HEK293T (cell line): ENCODE measurements around the gene PPP2R5C.
A peak's percentile ranks its signal among the peaks of the same experiment; 100 is the strongest.

Experiments
- BHLHE40 ChIP-seq: fragments of 450-650 bp; IDR thresholded peaks from 2 replicates; pipeline ENCODE4 v1.6.1; 2016; ENCODE audit warnings: mild to moderate bottlenecking, moderate library complexity, borderline replicate concordance
- CTBP1 ChIP-seq: fragments of 450-650 bp; IDR thresholded peaks from 2 replicates; pipeline ENCODE4 v1.6.1; 2016; ENCODE audit warnings: borderline replicate concordance
- ELF4 ChIP-seq: fragments of 450-650 bp; IDR thresholded peaks from 2 replicates; pipeline ENCODE4 v1.6.1; 2017; ENCODE audit warnings: antibody characterized with exemption
- FOXA1 ChIP-seq: fragments of 450-650 bp; IDR thresholded peaks from 2 replicates; pipeline ENCODE4 v1.6.1; 2016; ENCODE audit warnings: mild to moderate bottlenecking
- FOXK2 ChIP-seq: fragments of 450-650 bp; IDR thresholded peaks from 2 replicates; pipeline ENCODE4 v1.6.1; 2016; ENCODE audit warnings: mild to moderate bottlenecking
- FOXM1 ChIP-seq: fragments of 450-650 bp; IDR thresholded peaks from 2 replicates; pipeline ENCODE4 v1.6.1; 2017; ENCODE audit warnings: mild to moderate bottlenecking, borderline replicate concordance
- HDGF ChIP-seq: fragments of 450-650 bp; IDR thresholded peaks from 2 replicates; pipeline ENCODE4 v1.6.1; 2017; ENCODE audit warnings: antibody characterized with exemption, borderline replicate concordance
- NFRKB ChIP-seq: fragments of 450-650 bp; IDR thresholded peaks from 2 replicates; pipeline ENCODE4 v1.6.1; 2016; ENCODE audit warnings: mild to moderate bottlenecking, moderate library complexity
- SP1 ChIP-seq: fragments of 450-650 bp; IDR thresholded peaks from 2 replicates; pipeline ENCODE4 v1.6.1; 2017
- SUZ12 ChIP-seq: fragments of 450-650 bp; IDR thresholded peaks from 2 replicates; pipeline ENCODE4 v1.6.1; 2016; ENCODE audit warnings: mild to moderate bottlenecking
- ZNF384 ChIP-seq: fragments of 450-650 bp; IDR thresholded peaks from 2 replicates; pipeline ENCODE4 v1.6.1; 2016

GRCh38 chr14:101961011-101961721 is 199.7 kb downstream of the PPP2R5C start:
- TF ChIP-seq SUZ12 (no peak), SP1 (no peak), CTBP1 (0 out of 2 replicates have a peak, but pooled peaks have one; percentile 41), BHLHE40 (no peak), NFRKB (no peak), ELF4 (no peak), FOXM1 (no peak), FOXA1 (no peak), HDGF (no peak), FOXK2 (no peak), ZNF384 (no peak)
